ENCODE measurements around the gene RPS25.
"Not testable (repeated sequence)": the region's sequence is repeated elsewhere in the genome, so short reads cannot be mapped to it uniquely, and the experiment has no call there.

RPS25 gene

DNA sequence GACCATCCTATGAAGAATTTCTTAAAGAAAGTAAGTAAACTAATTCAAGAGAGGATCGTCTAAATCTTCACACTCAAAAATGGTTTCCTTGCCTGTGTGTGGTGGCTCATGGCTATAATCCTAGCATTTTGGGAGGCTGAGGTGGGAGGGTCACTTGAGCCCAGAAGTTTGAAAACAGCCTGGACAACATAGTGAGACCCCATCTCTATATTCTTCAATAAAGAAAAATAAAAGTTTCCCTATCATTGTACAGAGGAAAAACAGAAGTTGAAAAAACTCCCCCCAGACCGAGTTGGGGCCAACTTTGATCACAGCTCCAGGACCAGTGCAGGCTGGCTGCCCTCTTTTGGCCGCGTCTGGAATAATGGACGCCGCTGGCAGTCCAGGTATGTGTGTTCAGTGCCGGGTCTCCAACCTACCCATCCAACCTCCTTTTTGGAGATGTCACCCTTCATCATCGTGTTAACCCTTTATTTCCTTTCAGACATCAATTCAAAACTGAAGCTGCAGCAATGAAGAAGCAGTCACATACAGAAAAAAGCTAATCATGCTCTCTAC lies 3.0 kb downstream of the RPS25 start:
- no peak for DNase-seq (ENCODE audit: low read depth)

- DNase-seq (ENCODE audit: low read depth): no peak
Observed at GRCh38 chr11:119014209-119014924, 3.8 kb downstream of the RPS25 start.

DNA sequence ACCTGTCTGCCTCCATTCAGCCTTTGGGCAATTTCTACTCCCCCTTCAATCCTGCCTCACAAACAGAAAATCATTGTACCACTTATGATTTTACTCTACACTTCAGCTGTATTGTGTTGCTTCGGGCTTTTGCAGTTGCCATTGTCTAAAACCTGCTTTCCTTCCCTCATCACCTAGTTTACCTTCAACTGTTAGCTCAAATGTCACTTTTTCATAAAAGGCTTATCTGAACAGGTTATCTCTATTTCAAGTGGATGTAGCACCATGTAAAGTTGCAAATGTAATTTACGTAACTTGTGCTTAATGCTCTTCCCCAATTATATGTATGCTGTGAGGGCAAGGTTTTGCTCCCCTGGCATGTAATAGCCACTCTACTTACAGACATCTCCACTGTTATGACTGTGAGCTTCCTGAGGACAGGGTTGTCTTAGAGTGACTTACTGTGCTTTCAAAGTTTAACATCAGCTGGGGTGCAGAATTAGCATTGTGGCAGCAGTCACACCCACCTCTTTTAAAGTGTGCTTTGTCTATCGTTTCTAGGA lies 5.4 kb downstream of the RPS25 start:
- DNase-seq (ENCODE audit: low read depth): no peak

DNA sequence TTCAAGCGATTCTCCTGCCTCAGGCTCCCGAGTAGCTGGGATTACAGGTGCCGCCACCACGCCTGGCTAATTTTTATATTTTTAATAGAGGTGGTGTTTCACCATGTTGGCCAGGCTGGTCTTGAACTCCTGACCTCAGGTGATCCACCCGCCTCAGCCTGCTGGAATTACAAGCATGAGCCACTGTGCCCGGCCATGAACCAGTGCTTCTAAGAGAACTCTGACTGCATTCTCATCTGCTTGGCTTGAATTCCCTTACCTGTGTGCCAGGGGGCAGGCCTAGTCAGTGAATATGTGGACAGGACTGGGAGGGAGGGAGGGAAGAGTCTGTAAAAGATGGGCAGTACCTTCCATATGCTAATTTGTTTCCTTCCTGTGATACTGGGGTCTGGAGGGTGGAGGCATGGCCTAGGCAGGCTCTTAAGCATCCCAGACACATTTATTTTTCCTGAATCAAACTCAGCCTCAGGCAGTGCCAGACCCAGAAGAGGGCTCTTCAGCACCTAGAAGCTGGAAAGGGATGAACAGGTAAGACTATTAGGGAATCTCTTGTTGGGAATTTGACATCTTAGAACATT lies 6.6 kb downstream of the RPS25 start:
- DNase-seq (ENCODE audit: low read depth): no peak

GRCh38 chr11:119006656-119007055 lies 11.5 kb downstream of the RPS25 start:
- no peak for DNase-seq (ENCODE audit: low read depth)

GRCh38 chr11:119000906-119001305 lies 17.2 kb downstream of the RPS25 start:
- DNase-seq (ENCODE audit: low read depth): no peak

DNA sequence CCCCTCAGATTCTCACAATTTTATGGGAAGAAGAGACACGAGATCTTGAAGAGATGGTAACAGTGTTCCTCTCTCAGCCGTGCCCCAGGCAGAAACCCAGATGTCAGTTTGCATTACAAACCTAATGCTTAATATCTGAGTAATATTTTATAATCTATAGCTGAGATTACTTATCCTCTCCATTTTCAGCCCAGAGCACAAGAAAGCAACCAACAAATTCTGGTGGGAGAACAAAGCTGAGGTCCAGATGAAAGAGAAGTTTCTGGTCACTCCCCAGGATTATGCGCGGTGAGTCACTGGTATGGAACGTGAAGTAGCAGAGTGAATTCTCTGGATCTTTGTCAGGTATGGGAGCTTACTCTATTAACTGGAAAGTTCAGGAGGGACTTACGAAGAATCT lies 19.3 kb downstream of the RPS25 start:
- no peak for DNase-seq (ENCODE audit: low read depth)

GRCh38 chr11:118998388-118998717 lies 19.8 kb downstream of the RPS25 start:
- DNase-seq (ENCODE audit: low read depth): no peak

GRCh38 chr11:118997627-118998387 lies 20.3 kb downstream of the RPS25 start, which contains the start of gene CENATAC:
Gene CENATAC, plus strand, starts transcription at chr11:118998138. Its CDS starts 60 bp downstream, at chr11:118998198.
- peak; percentile 72 for DNase-seq (ENCODE audit: low read depth)

GRCh38 chr11:118996926-118997626 lies 21.1 kb downstream of the RPS25 start:
- DNase-seq (ENCODE audit: low read depth): no peak

- not testable (repeated sequence) for DNase-seq (ENCODE audit: low read depth)
Observed at GRCh38 chr11:118991486-118992038, 26.6 kb downstream of the RPS25 start.

DNA sequence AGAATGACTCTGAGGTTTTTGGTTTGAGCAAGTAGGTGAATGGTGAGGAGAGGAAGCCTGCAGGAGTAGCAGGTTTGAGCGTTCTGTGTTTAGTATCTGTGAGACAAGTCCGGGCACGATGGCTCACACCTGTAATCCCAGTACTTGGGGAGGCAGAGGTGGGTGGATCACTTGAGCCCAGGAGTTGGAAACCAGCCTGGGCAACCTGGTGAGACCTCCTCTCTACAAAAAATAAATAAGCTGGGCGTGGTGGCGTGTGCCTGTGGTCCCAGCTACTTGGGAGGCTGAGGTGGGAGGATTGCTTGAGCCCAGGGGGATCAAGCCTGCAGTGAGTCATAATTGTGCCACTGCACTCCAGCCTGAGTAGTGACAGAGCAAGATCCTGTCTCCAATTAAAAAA lies 29.9 kb downstream of the RPS25 start:
- no peak for DNase-seq (ENCODE audit: low read depth)

DNA sequence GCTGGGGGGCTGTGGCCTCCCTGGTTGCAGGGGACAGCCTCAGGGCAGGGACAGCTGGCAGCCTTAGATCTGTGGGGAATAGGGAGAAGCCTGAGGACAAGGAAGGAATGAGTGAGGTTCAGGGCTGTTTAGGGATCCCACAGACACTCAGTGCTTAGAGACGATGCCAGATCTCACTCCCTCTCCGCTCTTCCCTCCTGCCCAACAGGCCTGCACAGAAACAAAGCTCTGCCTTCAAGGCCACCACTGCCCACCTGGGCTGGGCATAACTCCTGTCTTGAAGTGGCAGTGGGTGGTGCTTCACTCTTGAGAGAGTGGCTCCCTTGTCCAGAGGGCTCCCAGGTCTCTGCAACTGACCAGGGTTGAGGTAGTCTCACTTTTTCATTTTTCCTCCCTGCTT lies 33.3 kb downstream of the RPS25 start:
- no peak for DNase-seq (ENCODE audit: low read depth)

GRCh38 chr11:118984337-118984736 lies 33.8 kb downstream of the RPS25 start:
- not testable (repeated sequence) for DNase-seq (ENCODE audit: low read depth)

- DNase-seq (ENCODE audit: low read depth): no peak
Observed at GRCh38 chr11:118980191-118980881, 37.8 kb downstream of the RPS25 start.

DNA sequence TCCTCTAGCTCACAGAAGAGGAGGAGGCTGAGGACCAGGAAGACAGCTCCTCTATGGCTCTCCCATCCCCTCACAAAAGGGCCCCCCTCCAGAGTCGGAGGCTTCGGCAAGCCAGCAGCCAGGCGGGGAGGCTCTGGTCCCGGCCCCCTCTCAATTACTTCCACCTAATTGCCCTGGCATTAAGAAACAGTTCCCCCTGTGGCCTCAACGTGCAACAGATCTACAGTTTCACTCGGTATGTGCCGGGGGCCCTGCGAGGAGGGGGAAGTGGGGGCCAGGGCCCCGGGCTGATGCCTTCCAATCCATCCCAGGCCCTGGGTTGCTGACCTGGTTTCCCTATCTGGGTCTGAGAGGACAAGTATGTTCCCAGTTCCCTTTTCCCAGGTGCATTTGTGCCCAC lies 38.7 kb downstream of the RPS25 start:
- DNase-seq (ENCODE audit: low read depth): no peak

- no peak for DNase-seq (ENCODE audit: low read depth)
Observed at GRCh38 chr11:118975771-118976709, 42.1 kb downstream of the RPS25 start.

GRCh38 chr11:118973985-118974384 lies 44.2 kb downstream of the RPS25 start:
- DNase-seq (ENCODE audit: low read depth): no peak

DNA sequence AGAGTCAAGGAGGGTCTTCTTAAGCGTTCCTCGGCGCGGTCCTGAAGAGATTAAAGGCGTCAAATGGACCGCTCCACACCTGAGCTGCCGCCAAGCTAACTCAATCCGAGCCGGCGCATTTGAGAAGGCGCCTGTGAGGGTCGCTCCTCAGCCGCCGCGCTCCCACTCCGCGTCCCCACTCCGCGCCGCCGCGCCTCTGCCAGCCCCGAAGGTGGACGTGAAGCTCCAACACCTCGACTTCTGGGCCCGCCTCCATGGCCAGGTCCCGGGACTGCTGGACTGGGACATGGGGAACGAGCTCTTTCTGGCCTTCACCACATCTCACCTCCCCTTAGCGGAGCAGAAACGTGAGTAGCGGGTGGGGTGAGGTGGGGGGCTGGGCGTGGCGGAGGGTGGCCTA lies 46.5 kb downstream of the RPS25 start, which contains the start of gene FOXR1:
FOXR1 (plus strand) TSS at position 116 of the 400 bp plus-strand sequence; CDS start at position 287, 171 bp downstream.
- DNase-seq (ENCODE audit: low read depth): no peak

GRCh38 chr11:118969508-118969907 lies 48.6 kb downstream of the RPS25 start:
- not testable (repeated sequence) for DNase-seq (ENCODE audit: low read depth)

All from GM04504 (cell line).